ENCODE results near the gene LNX2.
A peak's percentile ranks its signal among the peaks of the same experiment; 100 is the strongest.
"Not testable (repeated sequence)": the region's sequence is repeated elsewhere in the genome, so short reads cannot be mapped to it uniquely, and the experiment has no call there.

LNX2 gene

DNA sequence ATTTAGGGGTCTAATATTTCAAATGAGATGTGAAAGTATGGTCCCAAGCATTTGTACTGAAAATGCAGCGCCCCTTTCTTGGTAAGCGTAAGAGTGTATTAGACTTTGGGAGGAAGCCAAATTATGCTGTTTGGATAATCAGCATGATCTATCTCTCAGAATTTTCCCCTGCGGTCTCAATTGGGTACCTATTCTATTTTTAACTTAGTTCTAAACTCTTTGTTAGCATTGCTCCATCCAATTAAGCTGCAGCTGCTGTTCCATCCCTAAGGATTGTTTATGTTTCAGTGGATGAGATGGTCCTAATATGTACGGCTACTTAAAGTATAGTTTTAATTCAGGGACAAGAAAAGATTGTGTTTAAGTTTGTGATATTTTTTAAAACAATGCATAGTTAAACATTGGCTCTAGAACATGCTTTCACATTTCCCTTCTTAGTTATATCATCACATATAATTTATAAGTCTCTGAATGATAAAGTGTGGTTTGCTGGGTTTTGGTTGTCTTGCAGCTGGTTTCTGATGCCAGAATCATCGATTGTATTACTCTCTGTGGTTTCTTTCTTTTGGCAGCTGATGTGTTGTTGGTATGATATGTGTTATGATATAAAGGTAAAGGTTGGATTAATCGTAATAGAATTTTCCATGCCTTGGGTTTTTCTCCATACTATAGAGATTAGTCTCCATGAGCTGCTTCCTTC lies 16.4 kb upstream of the LNX2 start:
- no peak for DNase-seq

DNA sequence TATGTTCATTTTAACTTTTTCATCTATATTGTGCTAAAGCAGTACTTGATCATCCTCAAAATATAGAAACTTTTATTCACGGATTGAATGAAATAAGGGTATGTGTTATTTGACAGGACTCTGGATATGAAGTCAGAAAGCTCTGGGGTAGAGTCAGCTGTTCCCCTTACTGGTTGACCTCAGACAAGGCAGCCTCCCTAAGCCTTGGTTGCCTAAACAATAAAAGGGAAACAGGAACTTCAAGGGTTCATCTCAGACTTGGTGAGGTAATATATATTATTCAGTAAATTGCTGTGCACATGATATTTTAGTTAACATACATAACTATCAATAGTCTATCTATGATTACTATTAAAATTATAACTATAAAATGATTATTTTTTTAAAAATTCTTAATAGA lies 14.9 kb upstream of the LNX2 start:
- DNase-seq: no peak

DNA sequence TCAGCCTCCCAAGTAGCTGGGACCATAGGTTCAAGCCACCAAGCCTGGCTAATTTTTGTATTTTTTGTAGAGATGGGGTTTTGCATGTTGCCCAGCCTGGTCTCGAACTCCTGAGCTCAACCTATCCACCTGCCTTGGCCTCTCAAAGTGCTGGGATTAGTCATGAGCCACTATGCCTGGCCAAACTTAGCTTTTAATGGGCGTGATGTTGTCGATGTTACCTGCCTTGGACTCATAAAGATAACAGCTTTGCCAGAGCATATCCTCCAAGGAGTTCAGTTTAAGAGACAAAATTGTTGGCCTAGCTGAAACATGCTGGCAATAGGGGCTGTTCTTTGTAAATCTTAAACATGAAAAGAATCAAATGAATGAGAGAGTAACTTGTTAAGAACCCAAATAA lies 14.5 kb upstream of the LNX2 start:
- DNase-seq: no peak

DNA sequence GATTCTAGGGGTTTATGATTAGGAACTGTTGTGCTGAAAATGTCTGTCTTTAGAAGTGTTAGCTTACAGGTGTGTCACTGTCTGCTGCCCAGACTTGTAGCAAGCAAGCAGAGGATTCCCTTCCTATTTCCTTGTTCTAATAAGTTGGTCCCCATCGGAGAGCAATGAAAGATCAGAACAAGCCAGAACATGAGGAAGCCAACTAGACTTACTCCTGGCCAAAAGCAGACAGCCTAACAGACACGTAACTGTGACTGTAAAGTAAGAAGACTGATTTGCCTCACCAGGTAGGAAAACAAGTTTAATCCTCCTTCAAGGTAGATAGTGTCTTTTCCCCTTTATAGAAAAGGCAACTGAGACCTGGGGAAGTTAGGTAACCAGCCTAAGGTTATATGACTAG lies 13.9 kb upstream of the LNX2 start:
- DNase-seq: no peak

DNA sequence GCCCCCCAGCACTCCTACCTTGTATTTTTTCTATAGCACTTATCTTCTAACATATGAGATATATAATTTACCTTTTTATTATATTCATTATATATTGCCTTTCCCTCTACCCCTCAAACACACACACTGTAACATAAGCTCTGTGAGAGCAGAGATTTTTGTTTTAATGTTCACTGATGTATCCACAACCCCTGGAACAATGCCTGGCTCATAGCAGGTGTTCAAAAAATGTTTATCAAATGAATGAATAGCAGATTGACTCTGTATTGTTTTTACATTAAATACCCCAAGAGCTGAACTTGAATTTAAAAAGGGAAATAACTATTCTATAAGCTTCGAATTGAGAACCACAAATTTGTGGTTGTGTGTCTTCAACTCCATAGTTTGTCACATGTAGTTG lies 12.3 kb upstream of the LNX2 start:
- no peak for DNase-seq

DNA sequence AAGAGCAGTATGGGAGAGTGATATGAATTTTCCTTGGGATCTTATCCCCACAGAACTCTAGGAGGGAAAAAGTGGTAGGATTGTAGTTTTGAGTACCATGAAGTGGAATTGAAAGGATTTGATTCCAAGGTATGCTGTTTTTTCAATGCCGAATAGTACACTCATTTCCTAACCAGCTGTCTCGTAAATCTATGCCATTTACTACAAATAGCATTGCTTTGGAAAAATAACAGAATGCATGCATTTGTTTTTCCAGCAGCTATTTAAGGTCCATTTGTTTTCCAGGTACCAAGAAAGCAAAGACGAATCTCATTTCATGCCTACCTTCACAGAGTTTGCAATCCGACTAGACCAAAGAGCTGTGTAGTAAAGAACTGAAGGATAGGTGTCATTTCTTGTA lies 11.9 kb upstream of the LNX2 start:
- no peak for DNase-seq

DNA sequence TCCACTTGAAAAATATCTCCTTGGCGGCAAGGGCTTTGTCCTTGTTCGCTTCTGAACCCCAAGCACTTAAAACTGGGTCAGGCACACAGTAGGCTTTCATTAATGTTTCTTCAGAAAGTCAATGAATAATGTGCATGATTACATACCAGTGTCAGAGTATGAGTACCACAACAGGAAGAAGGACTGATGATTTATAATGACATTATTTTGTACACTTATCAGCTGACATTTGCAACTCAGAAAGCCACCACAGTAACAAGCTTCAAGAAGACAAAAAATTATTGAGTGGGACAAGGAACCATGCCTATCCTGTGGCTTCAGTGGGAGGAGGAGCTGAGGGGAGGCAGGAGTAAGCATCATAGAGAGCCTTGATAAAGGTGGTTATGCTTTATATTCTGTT lies 11.3 kb upstream of the LNX2 start:
- DNase-seq: no peak

DNA sequence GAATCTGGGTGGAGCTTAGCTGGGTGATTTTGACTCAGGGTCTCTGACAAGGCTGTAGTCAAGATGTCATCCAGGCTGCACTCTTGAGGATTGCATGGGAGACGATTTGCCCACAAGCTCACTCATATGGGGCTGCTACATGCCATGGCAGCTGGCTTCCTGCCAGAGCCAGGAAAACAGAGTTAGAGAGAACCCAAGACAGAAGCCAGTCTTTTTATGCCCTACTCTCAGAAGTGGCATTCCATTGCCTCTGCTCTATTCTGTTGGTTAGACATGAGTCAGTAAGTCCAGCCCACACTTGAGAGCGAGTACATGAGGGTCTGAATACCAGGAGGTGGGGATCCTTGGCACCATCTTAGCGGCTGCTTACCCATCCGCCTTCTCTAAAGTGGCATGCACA lies 10.8 kb upstream of the LNX2 start:
- no peak for DNase-seq

DNA sequence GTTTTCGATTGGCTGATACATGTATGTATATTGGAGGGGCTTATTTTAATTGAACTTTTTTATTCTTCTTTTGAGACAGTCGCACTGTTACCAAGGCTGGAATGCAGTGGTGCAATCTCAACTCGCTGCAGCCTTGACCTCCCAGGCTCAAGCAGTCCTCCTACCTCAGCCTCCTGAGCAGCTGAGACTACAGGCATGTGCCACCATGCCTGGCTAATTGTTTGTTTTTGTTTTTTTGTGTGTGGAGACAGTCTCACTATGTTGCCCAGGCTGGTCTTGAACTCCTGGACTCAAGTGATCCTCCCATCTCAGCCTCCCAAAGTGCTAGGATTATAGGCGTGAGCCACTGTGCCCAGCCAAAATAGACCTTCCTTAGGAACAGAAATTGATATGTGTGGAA lies 8.4 kb upstream of the LNX2 start:
- DNase-seq: not testable (repeated sequence)

DNA sequence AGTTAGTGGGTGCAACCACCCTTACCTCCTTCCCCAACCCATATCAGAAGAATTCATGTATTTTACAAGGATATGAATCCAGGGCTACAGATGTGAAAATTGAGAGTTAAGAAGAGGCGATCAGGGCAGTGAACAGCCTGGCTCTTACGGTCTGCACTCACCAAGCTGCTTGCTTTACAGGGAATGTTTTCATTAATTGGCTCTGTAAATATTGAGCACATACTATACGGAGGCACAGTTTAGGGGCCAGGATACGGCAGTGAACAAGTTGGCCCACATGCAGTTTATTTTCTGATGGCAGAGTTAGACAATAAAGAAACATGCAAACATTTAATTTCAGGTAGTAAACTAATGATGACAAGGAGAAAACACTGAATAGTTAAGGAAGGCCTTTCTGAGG lies 7.8 kb upstream of the LNX2 start:
- no peak for DNase-seq

DNA sequence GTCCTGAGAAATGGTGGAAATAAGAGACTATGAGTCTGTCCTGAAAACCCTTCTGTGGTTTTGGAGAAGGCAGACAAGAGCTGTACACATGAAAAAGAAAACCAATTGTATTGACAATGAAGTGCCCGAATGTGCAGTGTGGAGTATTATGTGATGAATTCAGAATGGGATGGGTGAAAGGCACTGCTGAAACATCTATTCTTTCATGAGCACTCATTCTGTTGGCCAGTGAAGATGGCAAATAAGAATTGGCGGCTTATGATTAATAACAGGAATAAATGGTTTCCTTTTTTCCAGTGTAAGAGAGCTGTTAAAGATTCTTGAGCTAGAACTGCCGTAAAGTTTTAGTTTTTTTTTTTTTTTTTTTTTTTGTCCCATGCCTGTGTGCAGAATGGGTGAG lies 7.1 kb upstream of the LNX2 start:
- DNase-seq: no peak

DNA sequence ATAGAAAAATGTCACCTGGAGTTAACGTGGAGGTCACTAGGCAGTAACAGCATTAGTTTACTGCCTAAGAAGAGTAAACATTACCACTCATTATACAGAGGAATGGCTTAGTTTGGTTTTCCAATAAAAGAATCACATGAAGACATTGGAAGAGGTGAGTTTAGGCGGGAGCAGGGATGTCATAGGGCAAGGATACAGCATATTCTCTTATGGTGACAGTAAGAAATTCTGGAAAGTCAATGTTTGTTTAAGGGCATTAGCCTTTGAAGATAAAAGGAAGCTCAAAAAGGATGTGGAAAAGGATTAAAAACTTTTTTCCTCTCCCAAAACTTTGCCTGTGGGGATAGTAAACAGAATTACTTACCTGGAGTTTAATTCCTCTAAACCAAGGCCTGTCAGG lies 5.5 kb upstream of the LNX2 start:
- DNase-seq: no peak

DNA sequence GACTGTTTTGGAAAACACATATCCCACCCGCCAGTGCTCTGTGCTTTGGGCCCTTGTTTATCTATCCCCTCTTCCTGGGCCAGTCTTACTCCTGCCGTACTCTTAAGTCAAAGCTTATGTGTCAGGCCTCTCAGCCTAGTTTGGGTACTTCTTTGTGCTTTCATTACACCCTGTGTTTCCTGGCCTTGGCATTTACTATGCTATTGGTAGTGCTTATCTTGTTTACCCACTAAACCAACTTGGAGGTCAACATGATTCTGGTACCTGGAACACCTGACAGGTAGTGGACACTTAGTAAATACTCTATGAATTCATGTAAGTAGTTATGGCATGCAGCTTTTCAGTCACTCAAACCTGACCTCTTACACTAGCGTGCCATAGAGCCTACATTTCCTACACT lies 3.7 kb upstream of the LNX2 start:
- DNase-seq: no peak

DNA sequence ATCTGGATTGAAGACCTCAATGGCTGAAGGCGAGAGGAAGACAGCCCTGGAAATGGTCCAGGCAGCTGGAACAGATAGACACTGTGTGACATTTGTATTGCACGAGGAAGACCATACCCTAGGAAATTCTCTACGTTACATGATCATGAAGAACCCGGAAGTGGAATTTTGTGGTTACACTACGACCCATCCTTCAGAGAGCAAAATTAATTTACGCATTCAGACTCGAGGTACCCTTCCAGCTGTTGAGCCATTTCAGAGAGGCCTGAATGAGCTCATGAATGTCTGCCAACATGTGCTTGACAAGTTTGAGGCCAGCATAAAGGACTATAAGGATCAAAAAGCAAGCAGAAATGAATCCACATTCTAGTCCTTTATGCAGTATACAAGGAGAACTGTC lies 2.6 kb upstream of the LNX2 start:
- DNase-seq: no peak

DNA sequence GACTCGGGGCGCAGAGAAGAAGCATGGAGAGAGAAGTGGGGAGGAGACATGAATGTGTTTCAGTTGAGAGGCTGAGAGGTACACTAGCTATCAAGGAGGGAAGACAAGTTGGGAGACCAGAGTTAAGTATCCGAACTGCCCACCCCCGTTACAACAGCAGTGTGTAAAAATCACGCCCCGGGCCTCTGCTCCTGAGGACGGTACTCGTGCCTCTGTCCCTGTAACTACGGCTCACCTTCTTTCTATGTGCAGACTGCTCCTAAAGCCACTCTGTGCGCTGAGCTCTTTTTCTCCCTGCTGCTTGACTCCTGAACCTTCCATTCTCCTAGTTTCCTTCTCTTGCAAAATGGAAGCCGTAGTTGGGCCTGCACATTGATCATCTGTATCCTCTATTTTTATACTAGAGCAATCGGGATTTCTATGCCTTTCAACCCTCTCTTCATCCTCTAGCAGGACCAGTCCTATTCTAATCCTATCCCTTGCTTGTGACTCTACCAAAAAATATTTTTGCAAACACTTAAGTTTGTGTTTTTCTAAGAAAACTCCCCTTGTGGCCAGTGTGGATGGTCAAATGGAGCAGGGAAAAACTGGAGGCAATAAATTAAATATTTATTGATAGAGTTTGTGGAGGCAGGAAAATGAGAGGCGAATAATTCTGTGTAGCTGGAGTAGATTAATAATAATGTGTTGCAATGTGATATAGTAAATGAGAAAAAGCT lies 1.9 kb upstream of the LNX2 start:
- DNase-seq: no peak

DNA sequence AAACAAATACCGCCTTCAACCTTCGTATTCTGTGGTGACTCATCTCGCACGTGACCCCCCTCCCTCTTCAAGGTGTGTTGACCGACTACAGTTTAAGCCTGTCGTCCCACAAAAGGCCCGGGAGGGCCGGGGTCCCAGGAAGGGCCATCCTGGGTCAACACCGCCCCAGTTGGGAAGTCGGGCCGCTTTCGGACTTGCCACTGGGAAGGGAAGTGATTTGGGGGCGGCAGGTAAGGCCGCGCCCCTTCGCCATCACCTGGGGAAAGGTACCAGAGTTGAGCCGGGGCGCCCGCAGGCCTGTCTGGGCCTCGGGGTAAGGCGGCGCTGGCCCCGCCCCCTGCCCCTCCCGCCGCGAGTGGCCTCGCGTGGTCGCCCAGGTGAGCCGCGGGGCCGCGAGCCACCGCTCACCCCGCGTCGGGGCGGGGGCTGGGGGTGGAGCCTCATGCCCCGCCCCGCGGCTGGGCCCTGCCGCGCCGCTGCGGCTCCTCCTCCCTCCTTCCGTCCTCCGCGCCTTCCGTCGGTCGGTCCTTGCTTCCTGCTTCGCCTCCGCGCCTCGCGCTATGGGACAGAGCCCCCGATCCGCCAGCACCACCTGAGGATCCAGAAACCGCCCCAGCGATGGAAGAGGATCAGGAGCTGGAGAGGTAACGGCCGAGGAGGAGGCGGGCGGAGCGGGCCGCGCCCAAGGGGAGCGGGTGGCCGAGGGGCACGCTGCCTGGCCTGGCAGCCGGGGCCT lies 1.2 kb upstream of the LNX2 start, which contains the start of gene POLR1D:
POLR1D (plus strand) TSS at position 527 of the 736 bp plus-strand sequence; CDS start at position 619, 92 bp downstream.
- peak; percentile 59 to 82 (median 72) for DNase-seq

DNA sequence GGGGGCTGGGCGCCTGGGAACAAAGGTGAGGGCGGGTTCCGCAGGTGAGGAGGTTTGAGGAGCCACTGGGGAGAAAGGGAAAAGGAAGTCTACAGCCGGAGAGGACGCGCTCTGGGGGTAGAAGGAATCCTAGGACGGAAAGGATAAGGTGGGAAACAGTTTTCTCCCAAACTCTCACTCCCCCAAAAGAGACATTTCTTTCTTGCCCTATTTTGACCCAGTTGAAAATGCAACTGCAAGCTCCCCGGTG lies 712 bp upstream of the LNX2 start:
- DNase-seq: peak in 1 of 4 experiments; percentile 22

DNA sequence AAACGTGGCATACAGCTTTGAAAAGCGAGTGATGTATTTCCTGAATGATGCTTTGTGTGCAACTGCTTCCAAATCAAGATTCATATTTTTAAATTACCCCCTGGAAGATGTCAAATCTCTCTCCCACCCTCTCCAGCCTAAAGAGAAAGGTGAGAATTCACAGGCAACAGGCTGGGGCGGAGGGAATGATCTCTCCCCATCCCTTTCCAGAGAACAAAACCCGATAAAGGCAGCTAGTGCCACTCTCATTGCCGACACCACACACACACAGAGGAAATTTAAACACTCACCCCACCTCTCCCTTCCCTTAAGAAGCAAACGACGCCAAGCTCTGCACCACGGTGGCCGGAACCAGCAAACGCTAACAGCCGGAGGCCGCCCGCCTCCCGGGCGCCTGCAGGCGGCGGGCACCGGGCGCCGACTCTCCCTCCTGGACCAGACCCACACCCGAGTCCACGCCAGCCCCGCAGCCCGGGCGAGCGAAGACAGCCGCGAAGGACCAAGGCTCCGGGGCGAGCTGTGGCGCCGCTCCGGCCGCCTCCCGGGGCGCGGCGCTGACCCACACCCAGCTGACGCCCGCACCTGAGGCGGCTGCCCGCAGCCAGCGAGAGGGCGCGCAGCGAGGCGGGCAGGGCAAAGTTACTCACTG lies 477 bp downstream of the LNX2 start:
- DNase-seq: peak; percentile 11 to 34 (median 30)

DNA sequence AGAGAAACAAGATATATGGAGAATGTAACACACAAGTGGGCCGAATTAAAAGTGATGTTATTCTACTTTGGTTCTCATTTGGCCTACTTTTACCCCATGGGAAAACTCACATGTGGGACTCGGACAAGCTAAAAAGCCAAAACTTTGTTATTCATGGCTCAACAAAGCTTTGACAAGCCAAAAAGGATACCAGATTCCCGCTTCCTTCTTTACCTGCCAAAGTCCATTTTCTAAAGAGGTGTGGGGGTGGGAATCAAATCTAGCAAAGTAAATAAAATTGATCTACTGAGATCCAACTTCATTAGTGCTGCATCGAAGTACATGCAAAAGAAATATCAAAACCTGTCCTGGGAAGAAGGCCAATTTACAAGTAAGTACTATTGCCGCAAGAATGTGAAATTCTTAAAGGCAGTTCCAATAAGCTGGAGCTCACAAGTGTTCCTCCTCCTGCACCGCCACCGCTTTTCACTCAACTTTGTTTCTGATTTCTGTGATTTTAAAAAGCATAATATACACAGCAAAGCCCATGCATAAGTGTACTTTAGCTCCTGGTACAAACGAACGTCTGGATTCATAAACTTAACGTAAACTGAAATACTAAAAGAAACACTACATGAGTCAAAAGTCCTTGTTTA lies 1.1 kb downstream of the LNX2 start:
- DNase-seq: no peak

DNA sequence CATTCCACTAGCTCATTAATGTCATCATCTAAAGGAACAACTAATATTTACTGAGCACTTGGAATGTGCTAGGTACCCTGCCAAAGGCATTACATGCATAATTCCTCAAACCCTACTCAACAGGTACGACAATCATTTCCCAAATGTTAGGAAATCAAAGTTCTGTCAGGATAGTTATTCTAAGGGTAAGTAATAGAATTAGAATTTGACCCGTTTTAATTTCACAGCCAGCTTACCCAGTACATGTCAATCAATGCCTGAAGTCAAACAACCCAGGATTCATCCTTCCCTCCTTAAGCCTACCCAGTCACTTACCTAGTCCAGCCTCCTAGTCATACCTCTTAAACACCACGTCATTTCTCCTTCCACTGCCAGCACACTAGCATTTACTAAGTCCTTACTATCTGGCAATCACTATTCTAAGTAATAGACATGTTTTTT lies 2.4 kb downstream of the LNX2 start:
- DNase-seq: no peak

DNA sequence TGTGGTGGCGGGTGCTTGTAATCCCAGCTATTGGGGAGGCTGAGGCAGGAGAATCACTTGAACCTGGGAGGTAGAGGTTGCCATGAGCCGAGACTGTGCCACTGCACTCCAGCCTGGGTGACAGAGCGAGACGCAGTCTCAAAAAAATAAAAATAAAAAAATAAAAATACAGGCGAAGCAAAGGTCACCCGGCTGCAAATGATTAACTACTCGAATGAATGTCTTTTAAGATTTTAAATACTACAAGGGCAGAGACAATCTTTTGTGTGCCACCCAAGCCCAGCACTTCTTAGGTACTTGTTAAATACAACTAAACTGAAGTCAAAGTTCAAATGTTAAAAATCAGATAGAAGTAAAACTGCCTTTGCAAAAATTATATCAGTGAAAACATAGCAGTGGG lies 6.7 kb downstream of the LNX2 start:
- no peak for DNase-seq

DNA sequence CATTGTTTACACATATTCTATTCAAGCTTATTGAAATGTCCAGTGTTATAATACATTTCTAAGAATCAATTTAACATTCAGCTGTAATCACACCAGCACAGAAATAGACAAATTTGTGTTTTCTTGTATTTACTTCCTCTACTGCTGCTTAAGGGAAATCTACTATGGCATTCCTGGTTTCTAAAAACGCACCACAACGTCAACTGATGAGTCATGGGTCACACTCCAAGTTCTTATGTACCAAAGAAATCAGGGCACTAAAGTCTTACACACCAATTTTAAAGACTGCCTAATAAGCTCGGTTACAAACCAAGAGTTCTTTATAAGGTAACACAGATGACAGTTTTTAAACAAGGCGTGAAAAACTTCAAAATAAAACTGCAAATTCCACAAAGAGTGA lies 13.2 kb downstream of the LNX2 start:
- DNase-seq: no peak

DNA sequence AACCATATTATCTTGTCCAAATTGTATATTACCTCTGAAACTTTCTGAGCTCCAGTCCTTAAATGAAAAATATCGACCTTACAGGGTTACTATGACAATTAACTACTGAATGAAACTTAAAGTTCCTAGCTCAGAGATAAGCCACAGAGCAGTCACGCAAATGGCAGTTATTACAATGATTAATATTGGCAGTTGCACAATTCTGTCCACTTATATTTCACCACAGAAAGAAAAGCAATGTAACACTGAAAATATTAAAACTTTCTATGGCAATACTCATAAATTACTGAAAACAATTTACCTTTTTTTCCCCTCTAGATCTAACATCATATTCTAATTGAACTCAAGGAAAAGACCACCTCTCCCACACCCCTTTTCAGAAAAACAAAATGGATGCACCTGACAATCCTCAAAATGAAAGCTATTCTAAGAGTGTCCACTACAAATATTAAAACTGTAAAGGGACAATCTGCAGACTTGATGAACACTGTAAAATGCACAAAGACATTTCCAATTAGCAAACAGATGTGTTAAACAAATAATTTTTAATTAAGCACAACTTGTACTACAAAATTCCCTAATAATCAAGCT lies 14.6 kb downstream of the LNX2 start:
- DNase-seq: no peak
